HG02884 (cell line): ENCODE results near the gene BPIFA3.
"Not testable (repeated sequence)": the region's sequence is repeated elsewhere in the genome, so short reads cannot be mapped to it uniquely, and the experiment has no call there.

Experiments used
- ATAC-seq: cut with Tn5 transposase; IDR thresholded peaks from one replicate; pipeline ENCODE4 v1.9.1; 2021; ENCODE audit warnings: mild to moderate bottlenecking, moderate library complexity; ENCODE audit not compliant: unreplicated experiment

The BPIFA3 gene

DNA sequence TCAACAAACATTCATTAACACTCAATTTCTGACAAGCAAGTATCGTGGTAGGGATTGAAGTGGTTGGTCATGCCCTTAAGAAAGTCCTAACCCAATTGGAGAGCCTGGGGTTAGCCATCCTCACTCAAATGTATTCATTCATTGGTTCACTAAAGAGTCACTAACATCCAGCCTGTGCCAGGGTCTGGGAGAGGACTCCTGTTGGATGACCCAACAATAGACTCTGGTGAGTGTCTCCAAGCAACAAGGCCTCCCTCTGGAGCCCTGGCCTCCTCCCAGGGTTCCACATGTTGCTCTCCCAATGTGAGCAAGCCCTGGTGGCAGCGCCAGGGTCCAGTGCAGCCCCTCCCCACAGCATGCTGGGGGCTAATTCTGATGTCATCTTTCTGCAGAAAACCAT is at the start of gene BPIFA3:
Gene BPIFA3, plus strand, starts transcription at position 301 of the 400 bp plus-strand sequence. CDS start 185 bp downstream, outside the sequence.
- no peak for ATAC-seq

DNA sequence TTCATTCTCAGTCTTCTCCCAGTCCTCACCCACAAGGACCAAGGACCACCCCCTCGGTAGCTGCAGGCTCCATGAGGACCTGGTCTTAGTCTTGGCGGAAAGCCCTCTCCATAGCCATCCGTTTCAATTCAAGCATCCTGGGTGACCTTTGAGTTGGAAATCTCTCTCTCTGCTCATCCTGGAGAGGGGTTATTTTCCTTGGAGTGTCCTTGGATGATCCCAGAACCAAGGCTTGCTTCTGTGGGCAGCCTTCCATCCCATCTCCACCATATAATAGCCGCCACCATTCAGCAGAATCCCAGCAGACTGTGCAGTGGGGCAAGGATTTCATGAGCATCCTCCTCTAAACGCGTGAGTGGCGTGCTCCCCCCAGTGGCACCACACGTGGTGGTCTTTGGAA is 49.3 kb upstream of the BPIFA3 start, which contains the start of gene BPIFA2:
Gene BPIFA2, plus strand, starts transcription at position 301 of the 400 bp plus-strand sequence. CDS start 987 bp downstream, outside the sequence.
- ATAC-seq: no peak

- ATAC-seq: no peak
Measured at GRCh38 chr20:33169176-33169794, 47.9 kb upstream of the BPIFA3 start.

DNA sequence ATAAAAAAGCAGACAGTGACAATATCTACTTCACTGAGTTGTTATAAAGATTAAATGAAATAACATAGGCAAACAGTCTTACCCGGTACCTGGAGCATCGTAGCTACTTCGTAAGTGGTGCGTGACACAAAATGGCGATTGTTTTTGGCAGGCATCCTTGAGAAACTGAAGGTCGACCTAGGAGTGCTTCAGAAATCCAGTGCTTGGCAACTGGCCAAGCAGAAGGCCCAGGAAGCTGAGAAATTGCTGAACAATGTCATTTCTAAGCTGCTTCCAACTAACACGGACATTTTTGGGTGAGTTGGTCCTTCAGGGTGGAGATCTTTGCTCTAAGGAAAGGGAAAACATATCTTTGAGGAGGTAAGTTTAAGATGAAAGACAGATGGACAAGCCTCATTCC is 44.4 kb upstream of the BPIFA3 start:
- no peak for ATAC-seq

DNA sequence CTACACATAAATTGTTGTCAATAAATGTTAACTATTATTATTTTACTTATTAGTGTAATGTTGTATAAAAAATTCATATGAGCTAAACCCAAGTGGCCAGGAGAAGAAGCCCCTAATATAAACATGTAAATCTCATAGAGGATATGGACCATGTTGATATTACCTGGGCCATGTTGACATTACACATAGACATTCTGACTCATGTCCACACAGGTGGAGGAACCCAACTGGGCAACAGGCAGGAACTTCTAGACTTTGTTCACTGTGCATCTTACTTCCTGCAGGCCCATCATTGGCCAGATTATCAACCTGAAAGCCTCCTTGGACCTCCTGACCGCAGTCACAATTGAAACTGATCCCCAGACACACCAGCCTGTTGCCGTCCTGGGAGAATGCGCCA is 42.0 kb upstream of the BPIFA3 start:
- no peak for ATAC-seq

DNA sequence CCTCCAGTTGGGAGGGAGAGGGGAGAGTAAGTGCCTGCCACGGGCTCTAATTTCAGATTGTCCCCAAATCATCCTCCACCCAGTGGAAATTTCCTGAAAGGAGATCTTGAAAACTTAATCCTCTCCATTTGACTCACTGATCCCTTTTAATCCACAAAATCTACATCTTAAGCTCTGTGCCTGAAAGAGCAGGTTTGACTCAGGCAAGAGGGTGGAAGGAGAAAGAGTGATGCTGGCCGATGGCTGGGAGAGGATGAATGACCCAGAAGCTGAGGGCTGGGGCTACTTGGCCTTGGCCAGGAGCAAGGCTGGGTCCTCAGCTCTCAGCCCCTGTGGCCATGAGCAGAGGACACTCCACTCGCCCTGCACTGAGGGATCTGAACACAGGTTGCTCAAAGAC is 41.1 kb upstream of the BPIFA3 start:
- ATAC-seq: no peak

DNA sequence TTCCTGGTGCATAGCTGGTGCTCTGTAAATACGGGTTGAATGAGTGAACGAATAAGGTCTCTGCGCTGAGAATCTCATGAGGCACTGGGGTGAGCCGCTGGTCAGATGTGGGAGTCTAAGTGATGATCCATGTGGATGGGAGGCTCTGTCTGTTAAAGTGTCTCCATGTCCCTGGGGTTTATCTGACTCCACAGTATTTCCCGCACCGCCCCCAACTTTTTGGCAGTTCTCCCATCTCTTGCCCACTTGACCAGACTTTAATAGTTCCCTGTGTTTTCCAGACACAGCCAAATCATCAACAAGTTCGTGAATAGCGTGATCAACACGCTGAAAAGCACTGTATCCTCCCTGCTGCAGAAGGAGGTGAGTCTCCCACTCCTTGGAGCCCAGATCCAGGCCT is 39.3 kb upstream of the BPIFA3 start:
- no peak for ATAC-seq

GRCh38 chr20:33178726-33179125 is 38.4 kb upstream of the BPIFA3 start:
- ATAC-seq: no peak

GRCh38 chr20:33180169-33180568 is 37.0 kb upstream of the BPIFA3 start:
- no peak for ATAC-seq

- no peak for ATAC-seq
Measured at GRCh38 chr20:33181482-33182093, 35.6 kb upstream of the BPIFA3 start.

- ATAC-seq: no peak
Measured at GRCh38 chr20:33183312-33183711, 33.8 kb upstream of the BPIFA3 start.

- ATAC-seq: not testable (repeated sequence)
Measured at GRCh38 chr20:33185031-33185590, 32.0 kb upstream of the BPIFA3 start.

GRCh38 chr20:33187491-33187890 is 29.7 kb upstream of the BPIFA3 start:
- no peak for ATAC-seq

GRCh38 chr20:33188421-33188820 is 28.7 kb upstream of the BPIFA3 start:
- no peak for ATAC-seq

GRCh38 chr20:33191484-33191883 is 25.7 kb upstream of the BPIFA3 start:
- ATAC-seq: no peak

DNA sequence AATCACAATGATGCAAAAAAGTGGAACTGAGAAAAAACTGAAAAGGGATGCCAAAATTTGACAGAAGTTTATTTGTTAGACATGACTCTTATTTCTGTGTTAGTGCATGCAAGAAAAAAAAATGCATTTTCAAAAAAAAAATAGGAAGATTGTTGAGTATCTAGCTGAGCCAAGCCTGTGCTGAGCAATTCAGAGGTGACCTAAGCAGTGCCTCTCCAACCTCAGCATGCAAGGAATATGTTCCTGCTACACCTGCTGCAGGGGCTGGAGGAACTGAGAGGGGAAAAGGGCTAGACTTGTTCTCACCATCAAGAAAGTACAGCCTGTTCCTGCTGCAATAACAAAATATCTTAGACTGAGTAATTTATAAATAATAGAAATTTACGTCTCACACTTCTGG is 25.2 kb upstream of the BPIFA3 start:
- no peak for ATAC-seq

- no peak for ATAC-seq
Measured at GRCh38 chr20:33192912-33193501, 24.1 kb upstream of the BPIFA3 start.

DNA sequence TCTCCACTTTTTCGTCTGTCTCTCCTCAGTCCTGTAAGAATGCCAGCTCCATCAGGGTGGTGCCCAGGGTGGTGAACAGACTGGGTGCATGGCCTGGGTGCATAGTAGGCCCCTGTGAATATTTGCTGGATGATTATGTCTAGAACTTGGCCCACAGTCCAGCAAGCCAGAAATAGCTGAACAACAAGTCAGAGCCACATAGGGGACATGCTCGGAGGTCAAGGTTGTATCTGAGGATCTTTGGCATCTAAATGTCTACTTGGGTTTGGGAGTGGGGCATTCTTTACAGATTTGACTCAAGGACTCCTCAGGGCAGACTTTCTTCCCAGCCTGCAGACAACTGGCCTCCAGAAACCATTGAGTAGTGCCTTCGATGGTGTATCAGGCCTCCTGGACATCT is 18.1 kb upstream of the BPIFA3 start:
- ATAC-seq: no peak

- no peak for ATAC-seq
Measured at GRCh38 chr20:33202451-33202850, 14.7 kb upstream of the BPIFA3 start.

GRCh38 chr20:33203444-33203843 is 13.7 kb upstream of the BPIFA3 start:
- no peak for ATAC-seq

- no peak for ATAC-seq
Measured at GRCh38 chr20:33209789-33210188, 7.4 kb upstream of the BPIFA3 start.

DNA sequence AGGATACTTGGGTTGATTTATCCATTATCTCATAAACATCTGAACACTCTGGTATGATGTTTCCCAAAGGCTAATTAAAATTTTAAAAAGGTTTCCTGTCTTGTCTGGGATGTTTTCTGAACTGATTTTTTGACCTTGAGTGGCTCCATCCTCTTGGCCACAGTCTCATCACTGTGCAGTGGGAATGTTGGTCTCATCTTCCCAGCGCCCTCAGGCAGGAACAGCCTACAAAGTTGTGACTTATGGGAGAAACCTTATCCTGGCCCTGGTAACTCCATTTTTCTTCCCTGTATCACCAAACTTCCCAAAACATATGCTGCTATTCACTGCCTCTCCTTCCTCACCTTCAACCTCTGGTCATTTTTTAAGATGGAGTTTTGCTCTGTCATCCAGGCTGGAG is 6.8 kb upstream of the BPIFA3 start:
- no peak for ATAC-seq
